HepG2 (cell line): ENCODE data around the gene SLC25A51. TPM values are rescaled to one million over a fixed set of nuclear protein-coding genes. Genes with fewer than 3 reads are reported as not detected.

Experiments used
- ATAC-seq: fragments of 200-7000 bp; cut with Tn5 transposase; 3 replicates; pipeline ENCODE4 v1.9.1; 2020; ENCODE audit warnings: mild to moderate bottlenecking, moderate library complexity
- BruUV-seq: library from RNA; stranded (reverse); fragments of 400-500 nt; replicated peaks from 2 replicates; lab custom pipeline; 2021; lab: Mats Ljungman, UMichigan
- CTCF ChIA-PET: fragments of 300-600 bp; formaldehyde crosslinking; extraction: SDS; loops from one replicate; lab custom pipeline; 2021; ENCODE audit warnings: low total read pairs, inconsistent platforms, low intra/inter-chr PET ratio; lab: Yijun Ruan, JAX
- POLR2A ChIA-PET: fragments of 350-600 bp; sonication (Branson Sonifier 250); formaldehyde crosslinking; loops from one replicate; lab custom pipeline; 2020; ENCODE audit warnings: antibody characterized with exemption, inconsistent platforms; lab: Yijun Ruan, JAX
- DNase-seq: peaks from one replicate; pipeline ENCODE4 v3.0.0-alpha.2; 2015; ENCODE audit warnings: low spot score
- FAIRE-seq: peaks from 3 replicates; lab custom pipeline; 2011; peaks lifted over from hg19 to GRCh38; lab: Jason Lieb, UNC
- H2AFZ ChIP-seq: one replicate; pipeline ENCODE4 v1.6.1; 2011; ENCODE audit warnings: low read length, inconsistent platforms
- H3K27ac ChIP-seq: fragments of 300-600 bp; 3 replicates; pipeline ENCODE4 v1.8.0; 2011; ENCODE audit warnings: mixed run types, mild to moderate bottlenecking, mixed read lengths, low read length, inconsistent platforms; ENCODE audit not compliant: insufficient read depth; ENCODE audit errors: extremely low read length
- H3K27me3 ChIP-seq, 2 experiments: fragments of 200-600 bp in 1 of 2; 2 replicates in 1 of 2; 3 replicates in 1 of 2; pipeline versions ENCODE4 v1.6.0 to v1.8.0; 2011; ENCODE audit warnings: low read length in 2 of 2, mild to moderate bottlenecking in 2 of 2, moderate library complexity in 2 of 2, inconsistent platforms in 1 of 2; ENCODE audit not compliant: insufficient read depth in 2 of 2, control insufficient read depth in 1 of 2
- H3K36me3 ChIP-seq, 2 experiments: fragments of 200-600 bp in 1 of 2; replicated peaks in 1 of 2; 2 replicates in 1 of 2; 3 replicates in 1 of 2; pipeline versions ENCODE4 v1.5.1 to v1.8.0; 2011; ENCODE audit warnings: low read length in 2 of 2, inconsistent platforms in 1 of 2; ENCODE audit not compliant: insufficient read depth in 2 of 2, control insufficient read depth in 1 of 2
- H3K4me1 ChIP-seq: 2 replicates; pipeline ENCODE4 v1.5.1; 2012; ENCODE audit warnings: low read length, inconsistent platforms; ENCODE audit not compliant: insufficient read depth
- H3K4me2 ChIP-seq: 2 replicates; pipeline ENCODE4 v1.6.0; 2011; ENCODE audit warnings: low read depth, low read length, inconsistent platforms
- H3K4me3 ChIP-seq, 3 experiments: fragments of 200-600 bp in 1 of 3; sonication (generic), shearing (Covaris generic) in 1 of 3; replicated peaks in 1 of 3; 2 replicates each; pipeline ENCODE4 v1.5.1; 2011 to 2016; ENCODE audit warnings: low read length in 3 of 3, inconsistent platforms in 2 of 3, low read depth in 2 of 3, mild to moderate bottlenecking in 2 of 3, control low read depth in 1 of 3, mixed read lengths in 1 of 3; ENCODE audit not compliant: insufficient read depth in 1 of 3
- H3K79me2 ChIP-seq: one replicate; pipeline ENCODE4 v1.6.1; 2011; ENCODE audit warnings: low read length, inconsistent platforms; ENCODE audit not compliant: insufficient read depth
- H3K9ac ChIP-seq: 2 replicates; pipeline ENCODE4 v1.6.0; 2011; ENCODE audit warnings: mild to moderate bottlenecking, low read depth, low read length, inconsistent platforms; ENCODE audit not compliant: insufficient read depth
- H3K9me3 ChIP-seq: 2 replicates; pipeline ENCODE4 v1.5.1; 2012; ENCODE audit warnings: mild to moderate bottlenecking, low read length
- H4K20me1 ChIP-seq: 2 replicates; pipeline ENCODE4 v1.6.0; 2011; ENCODE audit warnings: inconsistent platforms, mild to moderate bottlenecking, low read length, moderate library complexity; ENCODE audit not compliant: insufficient read depth
- AGO2 ChIP-seq: fragments of 200-400 bp; formaldehyde crosslinking; optimal IDR thresholded peaks from 2 replicates; pipeline ENCODE3; 2017; ENCODE audit warnings: mild to moderate bottlenecking, low read depth, low read length, moderate library complexity
- EP300 ChIP-seq, 3 experiments: sonication (generic) in 1 of 3; formaldehyde crosslinking in 1 of 3; IDR thresholded peaks; 2 replicates each; pipeline versions ENCODE4 v1.5.1 to v1.6.1; 2011 to 2020; ENCODE audit warnings: low read depth in 2 of 3, low read length in 2 of 3, borderline replicate concordance in 1 of 3, improper control_type of control experiment in 1 of 3, mild to moderate bottlenecking in 1 of 3, missing genetic modification reagents in 1 of 3, moderate library complexity in 1 of 3
- FUBP1 ChIP-seq: sonication (generic); formaldehyde crosslinking; IDR thresholded peaks from 2 replicates; pipeline ENCODE4 v1.5.1; 2020; ENCODE audit warnings: missing genetic modification reagents, mild to moderate bottlenecking, borderline replicate concordance
- KLF11 ChIP-seq: IDR thresholded peaks from 2 replicates; pipeline ENCODE4 v1.6.1; 2016; ENCODE audit warnings: missing compliant biosample characterization
- RBM22 ChIP-seq: fragments of 200-400 bp; formaldehyde crosslinking; optimal IDR thresholded peaks from 2 replicates; pipeline ENCODE3; 2017; ENCODE audit warnings: mild to moderate bottlenecking, low read length, moderate library complexity
- SSRP1 ChIP-seq: IDR thresholded peaks from 2 replicates; pipeline ENCODE4 v1.6.1; 2016; ENCODE audit warnings: control low read depth
- YEATS4 ChIP-seq: sonication (generic); formaldehyde crosslinking; IDR thresholded peaks from 2 replicates; pipeline ENCODE4 v1.4.0; 2020; ENCODE audit warnings: missing genetic modification reagents, borderline replicate concordance
- ZNF276 ChIP-seq: sonication (generic); formaldehyde crosslinking; IDR thresholded peaks from 2 replicates; pipeline ENCODE4 v1.4.0; 2020; ENCODE audit warnings: mild to moderate bottlenecking, low read depth, missing genetic modification reagents
- ZNF3 ChIP-seq: IDR thresholded peaks from 2 replicates; pipeline ENCODE4 v1.7.0; 2017; ENCODE audit warnings: inconsistent platforms
- ZNF331 ChIP-seq: sonication (generic); formaldehyde crosslinking; IDR thresholded peaks from 2 replicates; pipeline ENCODE4 v1.4.0; 2020; ENCODE audit warnings: missing genetic modification reagents
- ZNF768 ChIP-seq: sonication (generic); formaldehyde crosslinking; IDR thresholded peaks from 2 replicates; pipeline ENCODE4 v1.4.0; 2020; ENCODE audit warnings: missing genetic modification reagents
- ZSCAN22 ChIP-seq: sonication (generic); formaldehyde crosslinking; IDR thresholded peaks from 2 replicates; pipeline ENCODE4 v1.4.0; 2020; ENCODE audit warnings: mild to moderate bottlenecking, missing genetic modification reagents
- WGBS: methylation state at CpG from one replicate; pipeline ENCODE4 v1.1.6; 2017; ENCODE audit warnings: low lambda C conversion rate; 5-methylcytosine and 5-hydroxymethylcytosine counted together
- in situ Hi-C: cut with HindIII; loops from 2 replicates; pipeline ENCODE4 v1.10.0; 2017; ENCODE audit warnings: low pct_unique_long_range_greater_than_20kb; ENCODE audit not compliant: extremely low pct_ligation_motif_present
- intact Hi-C: fragments of 100-400 bp; cut with micrococcal nuclease; formaldehyde crosslinking; loops from one replicate; pipeline ENCODE4 v1.10.0; 2022; ENCODE audit not compliant: unreplicated experiment
- polyA plus RNA-seq, 8 experiments: library from polyadenylated mRNA; depleted of rRNA in 3 of 8; stranded (reverse) in 7 of 8; unstranded in 1 of 8; fragments of >200 nt; fragmentation: Illumina TruSeq in 4 of 8; extraction: Trizol in 4 of 8; gene quantifications; 2 replicates each; pipeline versions ENCODE4 v1.2.1 to v1.2.3, GENCODE V29; 2011 to 2016; ENCODE audit warnings: low read depth in 4 of 8, missing spikeins in 1 of 8, mixed read lengths in 1 of 8; ENCODE audit not compliant: insufficient read depth in 1 of 8
- total RNA-seq, 5 experiments: library from RNA; depleted of rRNA; stranded (reverse); fragments of >200 nt; fragmentation: Illumina TruSeq; extraction: Trizol; gene quantifications; 2 replicates each; pipeline ENCODE4 v1.2.3, GENCODE V29; 2016; ENCODE audit warnings: low read depth in 1 of 5

SLC25A51 gene
- total and polyA plus RNA-seq, 2 of the 13 experiments (the other 11 are each of a cell fraction or from before 2014, with no cell fraction given) = 14.6 to 37.7 TPM

GRCh38 chr9:37918665-37919170 is 14.8 kb upstream of the SLC25A51 start:
- H3K4me2 ChIP-seq = no peak overlapping the region
- no peaks in the 10 kb centered on the region for H3K79me2 ChIP-seq
- no peak overlapping the region for H3K4me3 ChIP-seq
- intact Hi-C loops = no loop called here
- CTCF ChIA-PET = no interaction called here
- in situ Hi-C loops = loop anchor here (25.0 kb wide), 1 partner anchor 431 kb away; the partner anchor contains the start of gene POLR1E
- peaks cover 21% of the 10 kb centered on the region; the same call in 1 of the 2 replicates for H4K20me1 ChIP-seq
- no TSS peak for BruUV-seq
- no peaks in the 10 kb centered on the region for H3K27me3 ChIP-seq
- WGBS = 100% methylated on average over 5 of the region's 6 CpGs
- H3K27ac ChIP-seq = no peak overlapping the region
- ATAC-seq (no peak), FAIRE-seq (no peak), DNase-seq (no peak)
- no peaks in the 10 kb centered on the region for H3K9me3 ChIP-seq
- H3K36me3 ChIP-seq = peaks cover 36 to 64% of the 10 kb centered on the region in 2 experiments
- no peak overlapping the region for H2AFZ ChIP-seq
- POLR2A ChIA-PET = no interaction called here
- H3K4me1 ChIP-seq = no peaks in the 10 kb centered on the region
- TF ChIP-seq ZNF768 (CRISPR knock-in tag) (peak; percentile 42; the same call in 1 of the 2 replicates), ZSCAN22 (CRISPR knock-in tag) (no peak)
- no peak overlapping the region for H3K9ac ChIP-seq

- Histone ChIP-seq H4K20me1 (peaks cover 18% of the 10 kb centered on the region; the same call in 1 of the 2 replicates), H3K9me3 (no peaks in the 10 kb centered on the region), H3K4me3 (no peak overlapping the region), H3K79me2 (no peaks in the 10 kb centered on the region), H2AFZ (no peak overlapping the region), H3K4me1 (no peaks in the 10 kb centered on the region), H3K4me2 (no peak overlapping the region), H3K27me3 (no peaks in the 10 kb centered on the region), H3K27ac (no peak overlapping the region), H3K9ac (no peak overlapping the region), H3K36me3 (peaks cover 32 to 57% of the 10 kb centered on the region in 2 experiments)
- ChIA-PET POLR2A (no interaction called here), CTCF (no interaction called here)
- TF ChIP-seq ZNF331 (no peak), SSRP1 (CRISPR knock-in tag) (no peak), YEATS4 (CRISPR knock-in tag) (no peak), FUBP1 (CRISPR knock-in tag) (no peak), KLF11 (CRISPR knock-in tag) (no peak), AGO2 (peak; percentile 23), EP300 (IDR thresholded peaks at IDR 0.05; ENCODE audit: low read depth in 2 of 2, low read length in 2 of 2) (no peak), EP300 (CRISPR knock-in tag; IDR thresholded peaks at IDR 0.05; ENCODE audit: borderline replicate concordance) (no peak), ZNF3 (CRISPR knock-in tag) (no peak), RBM22 (peak; percentile 3), ZNF276 (no peak)
- in situ Hi-C loops (loop anchor here (25.0 kb wide), 1 partner anchor 431 kb away; the partner anchor contains the start of gene POLR1E), intact Hi-C loops (no loop called here)
- WGBS = 95% methylated on average over 16 of the region's 21 CpGs
- DNase-seq (no peak), FAIRE-seq (no peak), ATAC-seq (no peak)
- BruUV-seq = no TSS peak
These were observed 14.1 kb upstream of the SLC25A51 start for GRCh38 chr9:37917801-37918664.
